ENCODE results near the gene L3MBTL3.

Gene L3MBTL3

GRCh38 chr6:129980821-129981220, 37.6 kb upstream of the L3MBTL3 start:
- TF ChIP-seq TAF1 (IDR thresholded peaks at IDR 0.05; ENCODE audit: borderline replicate concordance, insufficient read depth, low read length) (no peak), SIN3A (IDR thresholded peaks at IDR 0.05; ENCODE audit: borderline replicate concordance, insufficient read depth, low read length) (no peak), FOXP2 (optimal IDR thresholded peaks at IDR 0.05; ENCODE audit: borderline replicate concordance, extremely low read depth, extremely low read length, insufficient read depth) (no peak), REST (IDR thresholded peaks at IDR 0.05; ENCODE audit: insufficient read depth in 1 of 2, low read depth in 2 of 2, low read length in 2 of 2) (no peak)

GRCh38 chr6:129981598-129981997, 36.8 kb upstream of the L3MBTL3 start:
- TF ChIP-seq POLR2AphosphoS5 (IDR thresholded peaks at IDR 0.05; ENCODE audit: low read depth, low read length), result no peak
- no peak for TF ChIP-seq FOXP2 (optimal IDR thresholded peaks at IDR 0.05; ENCODE audit: borderline replicate concordance, extremely low read depth, extremely low read length, insufficient read depth)
- TF ChIP-seq REST (IDR thresholded peaks at IDR 0.05; ENCODE audit: insufficient read depth in 1 of 2, low read depth in 2 of 2, low read length in 2 of 2), result no peak
- TF ChIP-seq SIN3A (IDR thresholded peaks at IDR 0.05; ENCODE audit: borderline replicate concordance, insufficient read depth, low read length), result no peak
- TF ChIP-seq TAF1 (IDR thresholded peaks at IDR 0.05; ENCODE audit: borderline replicate concordance, insufficient read depth, low read length), result no peak

GRCh38 chr6:129989396-129989795, 29.0 kb upstream of the L3MBTL3 start:
- TF ChIP-seq TAF1 (IDR thresholded peaks at IDR 0.05; ENCODE audit: borderline replicate concordance, insufficient read depth, low read length), result no peak
- no peak for TF ChIP-seq FOXP2 (optimal IDR thresholded peaks at IDR 0.05; ENCODE audit: borderline replicate concordance, extremely low read depth, extremely low read length, insufficient read depth)
- no peak for TF ChIP-seq POLR2AphosphoS5 (IDR thresholded peaks at IDR 0.05; ENCODE audit: low read depth, low read length)
- no peak for TF ChIP-seq REST (IDR thresholded peaks at IDR 0.05; ENCODE audit: insufficient read depth in 1 of 2, low read depth in 2 of 2, low read length in 2 of 2)

GRCh38 chr6:129992881-129993280, 25.5 kb upstream of the L3MBTL3 start:
- TF ChIP-seq REST (IDR thresholded peaks at IDR 0.05; ENCODE audit: insufficient read depth in 1 of 2, low read depth in 2 of 2, low read length in 2 of 2), result no peak
- no peak for TF ChIP-seq FOXP2 (optimal IDR thresholded peaks at IDR 0.05; ENCODE audit: borderline replicate concordance, extremely low read depth, extremely low read length, insufficient read depth)
- no peak for TF ChIP-seq POLR2AphosphoS5 (IDR thresholded peaks at IDR 0.05; ENCODE audit: low read depth, low read length)
- TF ChIP-seq SIN3A (IDR thresholded peaks at IDR 0.05; ENCODE audit: borderline replicate concordance, insufficient read depth, low read length), result no peak
- no peak for TF ChIP-seq TAF1 (IDR thresholded peaks at IDR 0.05; ENCODE audit: borderline replicate concordance, insufficient read depth, low read length)

GRCh38 chr6:129994410-129994809, 24.0 kb upstream of the L3MBTL3 start:
- TF ChIP-seq SIN3A (IDR thresholded peaks at IDR 0.05; ENCODE audit: borderline replicate concordance, insufficient read depth, low read length), result no peak
- TF ChIP-seq TAF1 (IDR thresholded peaks at IDR 0.05; ENCODE audit: borderline replicate concordance, insufficient read depth, low read length), result no peak
- TF ChIP-seq POLR2AphosphoS5 (IDR thresholded peaks at IDR 0.05; ENCODE audit: low read depth, low read length), result no peak
- TF ChIP-seq FOXP2 (optimal IDR thresholded peaks at IDR 0.05; ENCODE audit: borderline replicate concordance, extremely low read depth, extremely low read length, insufficient read depth), result no peak
- no peak for TF ChIP-seq REST (IDR thresholded peaks at IDR 0.05; ENCODE audit: insufficient read depth in 1 of 2, low read depth in 2 of 2, low read length in 2 of 2)
